Prostate gland (tissue), 2 donors: ENCODE measurements around the gene INSIG1. TPM values are rescaled to one million over a fixed set of nuclear protein-coding genes. Genes with fewer than 3 reads are reported as not detected.

Experiments used
- DNase-seq: peaks from one replicate; pipeline ENCODE4 v3.0.0-alpha.2; 2019; ENCODE audit warnings: low spot score
- H3K27ac ChIP-seq, 2 donors: fragments of 200-600 bp; sonication (generic); 2 replicates each; pipeline ENCODE4 v1.5.1; 2017 to 2019
- H3K27me3 ChIP-seq: fragments of 200-600 bp; sonication (generic); replicated peaks from 2 replicates; pipeline ENCODE4 v1.5.1; 2019; ENCODE audit not compliant: insufficient read depth
- H3K36me3 ChIP-seq, 2 donors: fragments of 200-600 bp; sonication (generic); 1 replicate in 1 of 2; 2 replicates in 1 of 2; pipeline versions ENCODE4 v1.5.1 to v1.8.1; 2017 to 2019
- H3K4me1 ChIP-seq: fragments of 200-600 bp; sonication (generic); replicated peaks from 2 replicates; pipeline ENCODE4 v1.5.1; 2019
- H3K4me3 ChIP-seq, 2 donors: fragments of 200-600 bp; sonication (generic); 2 replicates each; pipeline ENCODE4 v1.5.1; 2017 to 2019
- H3K9me3 ChIP-seq: fragments of 200-600 bp; sonication (generic); 2 replicates; pipeline ENCODE4 v1.5.1; 2017
- POLR2A ChIP-seq: fragments of 450-650 bp; IDR thresholded peaks from one replicate; pipeline ENCODE4 v1.6.1; 2016; ENCODE audit warnings: antibody characterized with exemption, mild to moderate bottlenecking
- POLR2AphosphoS5 ChIP-seq: sonication (generic); formaldehyde crosslinking; IDR thresholded peaks from one replicate; pipeline ENCODE4 v1.6.1; 2017; ENCODE audit warnings: antibody characterized with exemption
- WGBS: methylation state at CpG from one replicate; pipeline ENCODE4 v1.1.5; 2018; 5-methylcytosine and 5-hydroxymethylcytosine counted together
- intact Hi-C: fragments of 100-400 bp; cut with DNase I; formaldehyde crosslinking; loops from one replicate; pipeline ENCODE4 v1.14.2; 2022
- total RNA-seq, 2 donors: library from RNA; depleted of rRNA; stranded (reverse); fragments of >200 nt; gene quantifications; one replicate each; pipeline ENCODE4 v1.1.0, GENCODE V29; 2016
- TF ChIP-seq, protein P1 (sequence below), 4 experiments: fragments of 200-600 bp in 2 of 4; fragments of 450-650 bp in 2 of 4; sonication (generic) in 2 of 4; IDR thresholded peaks; 1 replicate in 3 of 4; 2 replicates in 1 of 4; pipeline ENCODE4 v1.5.1; 2016 to 2019; ENCODE audit warnings: antibody characterized with exemption in 4 of 4, mild to moderate bottlenecking in 2 of 4, moderate library complexity in 2 of 4

Gene INSIG1
- total RNA-seq, 2 donors from 2014 or later, result 60.5 to 112 TPM

DNA sequence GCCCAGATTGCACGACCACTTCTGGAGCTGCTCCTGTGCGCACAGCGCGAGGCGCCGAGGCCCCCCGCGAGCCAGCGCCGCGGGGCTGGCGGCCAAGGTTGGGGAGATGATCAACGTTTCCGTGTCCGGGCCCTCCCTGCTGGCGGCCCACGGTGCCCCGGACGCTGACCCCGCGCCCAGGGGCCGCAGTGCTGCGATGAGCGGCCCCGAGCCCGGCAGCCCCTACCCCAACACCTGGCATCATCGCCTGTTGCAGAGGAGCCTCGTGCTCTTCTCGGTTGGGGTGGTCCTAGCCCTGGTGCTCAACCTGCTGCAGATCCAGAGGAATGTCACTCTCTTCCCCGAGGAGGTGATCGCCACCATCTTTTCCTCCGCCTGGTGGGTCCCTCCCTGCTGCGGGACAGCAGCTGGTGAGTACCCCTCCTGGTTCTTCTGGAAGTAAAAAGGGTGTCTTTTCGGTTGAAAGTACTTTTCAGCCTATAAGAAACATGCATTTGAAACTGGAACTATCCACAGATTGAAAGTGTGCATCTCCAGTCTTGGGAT lies 683 bp downstream of the INSIG1 start:
- no peak for DNase-seq
- WGBS, result 2% methylated on average over 34 of the region's 34 CpGs

DNA sequence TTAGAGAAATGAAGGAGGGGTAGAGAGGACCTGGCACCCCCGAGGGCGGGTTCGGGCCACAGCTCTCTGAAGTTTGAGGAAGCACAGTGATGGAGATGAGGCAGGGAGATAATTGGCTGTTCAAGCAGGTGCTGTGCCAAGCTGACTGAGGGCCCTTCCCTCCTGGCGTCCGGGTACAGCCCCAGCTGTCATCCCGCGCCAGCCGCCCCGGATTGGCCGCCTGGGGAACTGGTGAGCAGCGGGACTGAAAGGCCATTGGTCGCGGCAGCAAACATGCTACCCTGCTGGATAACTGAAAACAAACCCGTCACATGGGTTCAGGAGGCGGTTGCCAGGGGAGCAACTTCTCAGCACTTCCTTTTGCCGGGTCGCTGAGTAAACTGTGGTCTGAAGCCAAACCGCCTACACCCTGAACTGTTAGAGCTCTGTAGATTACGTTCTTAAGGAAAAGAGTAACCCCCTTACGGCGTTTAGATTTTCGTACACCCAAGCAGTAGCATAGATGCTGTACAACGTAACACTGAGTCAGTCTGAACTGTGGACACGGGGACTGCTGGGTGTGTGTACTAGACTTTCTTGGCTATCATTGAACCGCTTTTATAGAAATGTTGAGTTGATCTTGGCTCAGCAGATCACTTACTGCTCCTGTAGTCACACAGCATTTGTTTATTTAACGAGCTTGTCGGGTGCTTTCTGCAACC lies 1.3 kb downstream of the INSIG1 start:
- under 1% methylated on average over 26 of the region's 27 CpGs for WGBS
- TF ChIP-seq POLR2AphosphoS5 (peak; percentile 95), POLR2A (peak; percentile 62)
- TF ChIP-seq, protein P1, sequence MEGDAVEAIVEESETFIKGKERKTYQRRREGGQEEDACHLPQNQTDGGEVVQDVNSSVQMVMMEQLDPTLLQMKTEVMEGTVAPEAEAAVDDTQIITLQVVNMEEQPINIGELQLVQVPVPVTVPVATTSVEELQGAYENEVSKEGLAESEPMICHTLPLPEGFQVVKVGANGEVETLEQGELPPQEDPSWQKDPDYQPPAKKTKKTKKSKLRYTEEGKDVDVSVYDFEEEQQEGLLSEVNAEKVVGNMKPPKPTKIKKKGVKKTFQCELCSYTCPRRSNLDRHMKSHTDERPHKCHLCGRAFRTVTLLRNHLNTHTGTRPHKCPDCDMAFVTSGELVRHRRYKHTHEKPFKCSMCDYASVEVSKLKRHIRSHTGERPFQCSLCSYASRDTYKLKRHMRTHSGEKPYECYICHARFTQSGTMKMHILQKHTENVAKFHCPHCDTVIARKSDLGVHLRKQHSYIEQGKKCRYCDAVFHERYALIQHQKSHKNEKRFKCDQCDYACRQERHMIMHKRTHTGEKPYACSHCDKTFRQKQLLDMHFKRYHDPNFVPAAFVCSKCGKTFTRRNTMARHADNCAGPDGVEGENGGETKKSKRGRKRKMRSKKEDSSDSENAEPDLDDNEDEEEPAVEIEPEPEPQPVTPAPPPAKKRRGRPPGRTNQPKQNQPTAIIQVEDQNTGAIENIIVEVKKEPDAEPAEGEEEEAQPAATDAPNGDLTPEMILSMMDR (IDR thresholded peaks at IDR 0.05), result peak in 1 of 4 experiments; percentile 45
- intact Hi-C loops, result loop anchor here (2.0 to 10.0 kb wide), 3 partner anchors 94 to 370 kb away; partner anchors contain the start of gene PAXIP1
- peak overlapping the region; percentile 82 to 95 for H3K4me3 ChIP-seq
- no peaks in the 10 kb centered on the region for H3K9me3 ChIP-seq
- peak; percentile 95 for DNase-seq
- H3K27ac ChIP-seq, result peak overlapping the region; percentile 93 to 97
- no peaks in the 10 kb centered on the region for H3K27me3 ChIP-seq
- H3K4me1 ChIP-seq, result peaks cover 6% of the 10 kb centered on the region
- no peaks in the 10 kb centered on the region for H3K36me3 ChIP-seq

More for the DNA sequence above, 683 bp downstream of the INSIG1 start:
- Histone ChIP-seq H3K9me3 (no peaks in the 10 kb centered on the region), H3K36me3 (no peaks in the 10 kb centered on the region), H3K27me3 (no peaks in the 10 kb centered on the region), H3K4me1 (peaks cover 6% of the 10 kb centered on the region), H3K27ac (peak overlapping the region; percentile 93 to 97), H3K4me3 (peak overlapping the region; percentile 82 to 95)
- TF ChIP-seq POLR2AphosphoS5 (no peak), POLR2A (no peak)
- TF ChIP-seq, protein P1 (IDR thresholded peaks at IDR 0.05), result no peak
- intact Hi-C loops, result loop anchor here (2.0 to 10.0 kb wide), 3 partner anchors 94 to 370 kb away; partner anchors contain the start of gene PAXIP1

DNA sequence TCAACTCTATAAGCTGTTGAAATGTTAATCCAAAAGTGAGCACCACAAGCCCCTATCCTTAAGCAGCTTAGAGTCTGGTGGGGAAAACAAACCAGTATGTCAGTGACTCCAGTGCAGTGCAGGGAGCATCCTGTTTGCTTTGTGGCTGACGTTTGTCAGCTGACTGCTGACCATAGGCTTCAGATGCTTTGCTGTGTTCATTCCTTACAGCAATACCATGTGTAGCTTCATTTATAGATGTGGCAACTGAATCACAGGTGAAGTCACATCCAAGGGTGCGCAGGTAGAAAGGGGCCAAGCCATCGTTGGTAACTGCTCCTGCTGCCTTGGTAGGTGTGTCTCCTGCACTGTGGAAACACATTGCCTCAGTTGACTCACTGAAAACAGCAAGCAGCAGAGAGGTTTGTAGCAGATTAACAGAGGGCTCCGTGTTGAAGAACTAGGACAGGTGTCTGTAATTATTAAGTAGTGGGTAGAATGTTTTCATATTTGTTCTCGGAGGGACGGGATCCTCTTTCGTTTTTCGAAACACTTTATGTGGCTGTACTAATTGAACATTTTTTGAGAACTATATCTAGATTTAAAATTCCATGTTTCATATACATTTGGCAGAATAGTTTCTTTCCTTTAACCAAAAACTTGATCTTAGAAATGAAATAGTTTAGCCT lies 2.0 kb downstream of the INSIG1 start:
- Histone ChIP-seq H3K4me1 (peaks cover 6% of the 10 kb centered on the region), H3K27me3 (no peaks in the 10 kb centered on the region), H3K27ac (peak overlapping the region; percentile 93 to 97), H3K4me3 (peak overlapping the region; percentile 82 to 95), H3K9me3 (no peaks in the 10 kb centered on the region), H3K36me3 (no peaks in the 10 kb centered on the region)
- no peak for TF ChIP-seq POLR2AphosphoS5
- TF ChIP-seq POLR2A, result no peak
- TF ChIP-seq, protein P1 (IDR thresholded peaks at IDR 0.05), result no peak
- intact Hi-C loops, result loop anchor here (2.0 to 10.0 kb wide), 3 partner anchors 95 to 371 kb away; partner anchors contain the start of gene PAXIP1
- WGBS, result 53% methylated on average over 8 of the region's 8 CpGs
- DNase-seq, result peak; percentile 42

DNA sequence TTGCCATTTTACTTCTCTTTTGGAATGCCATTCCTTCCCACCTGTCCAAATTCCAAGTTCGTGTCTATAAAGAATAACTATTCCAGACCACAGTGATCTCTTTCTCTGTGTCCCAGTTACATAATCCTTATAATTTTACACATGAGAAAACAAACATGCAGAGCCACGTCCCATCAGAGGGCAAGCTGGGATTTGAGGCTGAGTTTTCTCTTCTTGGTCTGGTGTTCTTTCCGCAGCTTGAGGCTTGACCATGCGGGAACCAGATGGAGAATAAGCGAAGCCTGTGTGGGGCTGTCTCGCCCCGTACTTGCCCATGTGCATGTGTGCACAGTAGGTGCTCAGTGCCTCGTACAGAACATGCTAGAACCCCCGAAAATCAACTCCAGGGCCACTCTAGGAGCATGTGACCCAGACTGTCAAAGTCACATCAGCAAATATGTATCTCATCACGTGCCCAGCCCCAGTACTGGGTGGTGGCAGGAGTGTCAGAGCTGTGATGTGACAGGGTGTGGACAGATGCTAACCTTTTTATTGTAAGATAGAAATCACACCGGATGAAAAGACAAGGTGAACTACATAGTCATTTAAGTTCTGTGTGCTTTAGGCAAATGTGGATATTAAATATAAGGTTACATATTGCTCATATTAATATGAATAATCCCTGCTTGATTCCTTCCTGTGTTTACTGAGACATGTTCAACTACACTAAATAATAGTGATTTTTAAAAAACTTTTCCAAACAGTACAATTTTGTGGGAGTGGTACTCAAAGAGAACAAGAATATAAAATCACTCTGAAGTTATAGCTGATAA lies 3.2 kb downstream of the INSIG1 start:
- 56% methylated on average over 11 of the region's 11 CpGs for WGBS
- intact Hi-C loops, result no loop called here

More for the DNA sequence above, 3.2 kb downstream of the INSIG1 start:
- H3K4me1 ChIP-seq, result peaks cover 6% of the 10 kb centered on the region
- TF ChIP-seq POLR2A (no peak), POLR2AphosphoS5 (peak; percentile 40)
- H3K36me3 ChIP-seq, result no peaks in the 10 kb centered on the region
- H3K9me3 ChIP-seq, result no peaks in the 10 kb centered on the region
- H3K4me3 ChIP-seq, result peak overlapping the region in 1 of 2 donors; percentile 5
- DNase-seq, result no peak
- no peaks in the 10 kb centered on the region for H3K27me3 ChIP-seq
- peak overlapping the region; percentile 93 to 97 for H3K27ac ChIP-seq
